Sigmoid colon (tissue), 7 donors: ENCODE measurements around the gene DTNBP1. TPM values are rescaled to one million over a fixed set of nuclear protein-coding genes. Genes with fewer than 3 reads are reported as not detected.

Source experiments
- DNase-seq: peaks from one replicate; pipeline ENCODE4 v3.0.0-alpha.2; 2019
- H3K27ac ChIP-seq, 4 donors: fragments of 200-600 bp; sonication (generic); one replicate each; pipeline ENCODE4 v1.5.1; 2016 to 2019; ENCODE audit warnings: mild to moderate bottlenecking in 1 of 4
- H3K27me3 ChIP-seq, 3 donors: fragments of 200-600 bp; sonication (generic); one replicate each; pipeline ENCODE4 v1.5.1; 2019; ENCODE audit warnings: mild to moderate bottlenecking in 1 of 3
- H3K36me3 ChIP-seq, 4 donors: fragments of 200-600 bp; sonication (generic); one replicate each; pipeline ENCODE4 v1.5.1; 2016 to 2019
- H3K4me1 ChIP-seq, 4 donors: fragments of 200-600 bp; sonication (generic); one replicate each; pipeline ENCODE4 v1.5.1; 2017 to 2019
- H3K4me3 ChIP-seq, 4 donors: fragments of 200-600 bp; sonication (generic); one replicate each; pipeline ENCODE4 v1.5.1; 2017 to 2019; ENCODE audit warnings: mild to moderate bottlenecking in 2 of 4, moderate library complexity in 1 of 4
- H3K9me3 ChIP-seq, 4 donors: fragments of 200-600 bp in 3 of 4; sonication (generic) in 3 of 4; one replicate each; pipeline versions ENCODE4 v1.5.1 to v1.6.1; 2013 to 2019
- CTCF ChIP-seq, 4 experiments: fragments of 450-650 bp in 3 of 4; fragments of 200-600 bp in 1 of 4; IDR thresholded peaks; one replicate each; pipeline ENCODE4 v1.5.1; 2016 to 2019; ENCODE audit warnings: antibody characterized with exemption in 4 of 4, mild to moderate bottlenecking in 3 of 4, moderate library complexity in 2 of 4
- EP300 ChIP-seq, 4 donors: sonication (generic); formaldehyde crosslinking; IDR thresholded peaks; one replicate each; pipeline ENCODE4 v1.6.1; 2017; ENCODE audit warnings: antibody characterized with exemption in 4 of 4
- POLR2A ChIP-seq, 2 donors: fragments of 450-650 bp; IDR thresholded peaks; one replicate each; pipeline ENCODE4 v1.6.1; 2016; ENCODE audit warnings: antibody characterized with exemption in 2 of 2, mild to moderate bottlenecking in 2 of 2, moderate library complexity in 2 of 2
- POLR2AphosphoS5 ChIP-seq, 4 donors: sonication (generic); formaldehyde crosslinking; IDR thresholded peaks; one replicate each; pipeline ENCODE4 v1.6.1; 2017; ENCODE audit warnings: antibody characterized with exemption in 4 of 4
- WGBS, 2 donors: extraction: QIAGEN DNeasy Blood & Tissue Kit; methylation state at CpG; one replicate each; pipeline ENCODE4 v1.1.7; 2013; 5-methylcytosine and 5-hydroxymethylcytosine counted together
- intact Hi-C: fragments of 100-400 bp; cut with DNase I; formaldehyde crosslinking; loops from one replicate; pipeline ENCODE4 v1.15.1; 2023
- polyA plus RNA-seq, 3 donors: library from polyadenylated mRNA; stranded (reverse); fragments of 200-250 nt; gene quantifications; one replicate each; pipeline ENCODE4 v1.2.3, GENCODE V29; 2013
- total RNA-seq, 4 donors: library from RNA; depleted of rRNA; stranded (reverse); fragments of >200 nt; gene quantifications; one replicate each; pipeline ENCODE4 v1.1.0, GENCODE V29; 2016
- donor health status: healthy with polysubstance abuse.
- donor health status: Bipolar disorder and iron deficiency.
- donor health status: healthy.

The DTNBP1 gene
- total and polyA plus RNA-seq, 7 donors: 12.8 to 25.8 (median 18.7) TPM

GRCh38 chr6:15623276-15624116 lies 39.3 kb downstream of the DTNBP1 start:
- intact Hi-C loops: loop anchor here (2.0 to 10.0 kb wide), 4 partner anchors 131 to 1496 kb away; no protein-coding TSS in a partner anchor
- peak overlapping the region in 3 of 4 donors; percentile 15 to 48 (median 36) for H3K27ac ChIP-seq
- H3K9me3 ChIP-seq: no peaks in the 10 kb centered on the region
- no peaks in the 10 kb centered on the region for H3K27me3 ChIP-seq
- H3K4me3 ChIP-seq: no peak overlapping the region
- 84 to 86% methylated on average over 8 of the region's 8 CpGs for WGBS, 2 donors
- DNase-seq: peak; percentile 61
- peaks cover 0 to 30% (median 15%) of the 10 kb centered on the region in 4 donors for H3K4me1 ChIP-seq
- peaks cover 0 to 6% (median 2%) of the 10 kb centered on the region in 4 donors for H3K36me3 ChIP-seq
- TF ChIP-seq CTCF (IDR thresholded peaks at IDR 0.05) (peak; percentile 17 to 67 (median 50)), EP300 (IDR thresholded peaks at IDR 0.05) (no peak), POLR2AphosphoS5 (IDR thresholded peaks at IDR 0.05) (no peak), POLR2A (IDR thresholded peaks at IDR 0.05) (no peak)

GRCh38 chr6:15622045-15622740 lies 40.6 kb downstream of the DTNBP1 start:
- intact Hi-C loops: loop anchor here (2.0 to 10.0 kb wide), 4 partner anchors 130 to 1495 kb away; no protein-coding TSS in a partner anchor
- no peaks in the 10 kb centered on the region for H3K27me3 ChIP-seq
- H3K9me3 ChIP-seq: no peaks in the 10 kb centered on the region
- TF ChIP-seq POLR2A (IDR thresholded peaks at IDR 0.05) (no peak), POLR2AphosphoS5 (IDR thresholded peaks at IDR 0.05) (no peak), CTCF (IDR thresholded peaks at IDR 0.05) (no peak), EP300 (IDR thresholded peaks at IDR 0.05) (no peak)
- peak overlapping the region in 3 of 4 donors; percentile 36 to 47 (median 39) for H3K27ac ChIP-seq
- peaks cover 0 to 28% (median 15%) of the 10 kb centered on the region in 4 donors for H3K4me1 ChIP-seq
- WGBS, 2 donors: 91 to 93% methylated on average over 4 of the region's 4 CpGs
- DNase-seq: no peak
- H3K36me3 ChIP-seq: peaks cover 0 to 6% (median 2%) of the 10 kb centered on the region in 4 donors
- no peak overlapping the region for H3K4me3 ChIP-seq

DNA sequence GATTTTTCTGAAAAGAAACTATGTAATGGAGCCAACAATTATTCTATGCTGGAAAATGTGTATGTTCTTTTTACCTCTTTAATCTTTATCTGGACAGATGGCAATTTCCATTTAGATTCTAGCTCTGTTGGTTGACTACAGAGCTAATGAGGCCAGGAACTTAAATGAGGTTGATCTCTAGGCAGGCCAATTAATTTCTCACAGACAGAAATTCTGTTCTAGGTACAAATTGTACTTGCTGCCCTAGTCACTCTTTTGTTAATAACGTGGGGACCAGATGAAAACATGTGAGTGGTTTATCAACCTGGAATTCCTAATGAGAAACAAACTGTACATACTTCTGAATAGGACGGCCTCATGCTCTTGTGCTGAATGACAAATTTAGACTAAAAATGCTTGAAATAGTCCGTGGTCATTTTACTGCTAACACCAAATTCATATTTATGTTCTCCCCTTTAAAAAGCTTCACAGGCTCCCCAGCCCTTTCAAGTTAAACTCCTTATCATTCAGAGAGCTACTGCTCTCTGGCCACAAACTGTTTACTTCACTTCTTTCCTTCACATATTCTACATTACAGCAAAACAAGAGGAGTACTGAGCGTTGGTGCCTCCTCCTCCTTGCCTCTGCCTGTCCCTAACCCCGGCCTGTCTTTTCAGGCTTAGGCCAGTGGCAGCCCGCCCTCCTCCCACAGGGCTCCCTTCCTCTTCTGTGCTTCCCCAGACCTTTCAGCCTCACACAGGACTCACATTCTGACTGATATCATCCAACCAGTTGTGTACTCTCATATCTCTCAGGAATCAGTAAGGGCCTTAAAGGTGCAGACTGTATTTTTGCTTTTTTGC lies 41.4 kb downstream of the DTNBP1 start:
- Histone ChIP-seq H3K9me3 (no peaks in the 10 kb centered on the region), H3K27ac (peak overlapping the region in 3 of 4 donors; percentile 36 to 47 (median 39)), H3K36me3 (peaks cover 0 to 6% (median 0%) of the 10 kb centered on the region in 4 donors), H3K4me1 (peaks cover 0 to 28% (median 15%) of the 10 kb centered on the region in 4 donors), H3K4me3 (no peak overlapping the region), H3K27me3 (no peaks in the 10 kb centered on the region)
- 57 to 68% methylated on average over 6 of the region's 6 CpGs for WGBS, 2 donors
- DNase-seq: peak; percentile 68
- no peak for TF ChIP-seq CTCF (IDR thresholded peaks at IDR 0.05)
- no peak for TF ChIP-seq POLR2A (IDR thresholded peaks at IDR 0.05)
- no peak for TF ChIP-seq POLR2AphosphoS5 (IDR thresholded peaks at IDR 0.05)
- no peak for TF ChIP-seq EP300 (IDR thresholded peaks at IDR 0.05)
- intact Hi-C loops: loop anchor here (2.0 to 10.0 kb wide), 4 partner anchors 129 to 1494 kb away; no protein-coding TSS in a partner anchor

GRCh38 chr6:15620611-15621010 lies 42.2 kb downstream of the DTNBP1 start:
- Histone ChIP-seq H3K36me3 (no peaks in the 10 kb centered on the region), H3K4me3 (no peak overlapping the region), H3K27me3 (no peaks in the 10 kb centered on the region), H3K27ac (no peak overlapping the region), H3K4me1 (peaks cover 0 to 28% (median 15%) of the 10 kb centered on the region in 4 donors), H3K9me3 (no peaks in the 10 kb centered on the region)
- no peak for DNase-seq
- 89 to 93% methylated on average over 4 of the region's 4 CpGs for WGBS, 2 donors
- TF ChIP-seq POLR2A (IDR thresholded peaks at IDR 0.05): no peak
- TF ChIP-seq POLR2AphosphoS5 (IDR thresholded peaks at IDR 0.05): no peak
- no peak for TF ChIP-seq EP300 (IDR thresholded peaks at IDR 0.05)
- TF ChIP-seq CTCF (IDR thresholded peaks at IDR 0.05): no peak
- intact Hi-C loops: loop anchor here (5.0 to 10.0 kb wide), 3 partner anchors 128 to 1493 kb away; no protein-coding TSS in a partner anchor
